K562 (cell line): ENCODE data around the gene KCNQ5. TPM values are rescaled to one million over a fixed set of nuclear protein-coding genes. Genes with fewer than 3 reads are reported as not detected.

Experiments used
- CEBPG ChIP-seq, 3 experiments: fragments of 200-800 bp in 1 of 3; sonication (Bioruptor generic) in 1 of 3; sonication (generic) in 1 of 3; formaldehyde crosslinking in 1 of 3; IDR thresholded peaks in 2 of 3; conservative IDR thresholded peaks in 1 of 3; 2 replicates each; pipeline versions ENCODE4 v1.6.1 to v1.8.0; 2016 to 2022; ENCODE audit warnings: missing compliant biosample characterization in 2 of 3, missing genetic modification characterization in 2 of 3, mild to moderate bottlenecking in 1 of 3, missing genetic modification reagents in 1 of 3
- FOXA1 ChIP-seq: fragments of 450-650 bp; IDR thresholded peaks from 2 replicates; pipeline ENCODE4 v1.6.1; 2016; ENCODE audit warnings: mild to moderate bottlenecking, borderline replicate concordance
- KAT7 ChIP-seq: sonication (generic); formaldehyde crosslinking; IDR thresholded peaks from 2 replicates; pipeline ENCODE4 v1.8.0; 2022; ENCODE audit warnings: missing genetic modification reagents, mild to moderate bottlenecking, borderline replicate concordance
- NBN ChIP-seq: fragments of 450-650 bp; IDR thresholded peaks from 2 replicates; pipeline ENCODE4 v1.6.1; 2016; ENCODE audit warnings: low read depth, mild to moderate bottlenecking
- NUFIP1 ChIP-seq: fragments of 450-650 bp; IDR thresholded peaks from 2 replicates; pipeline ENCODE4 v1.6.1; 2018; ENCODE audit not compliant: partially characterized antibody
- SMARCA4 ChIP-seq: fragments of 450-650 bp; IDR thresholded peaks from 2 replicates; pipeline ENCODE4 v1.6.1; 2016
- ZNF239 ChIP-seq: fragments of 250-450 bp; sonication (Bioruptor Pico); IDR thresholded peaks from 2 replicates; pipeline ENCODE4 v1.4.0; 2020; ENCODE audit warnings: mild to moderate bottlenecking
- polyA plus RNA-seq, 8 experiments: library from polyadenylated mRNA; depleted of rRNA in 4 of 8; stranded (reverse) in 5 of 8; unstranded in 3 of 8; fragments of >200 nt; fragmentation: Nextera tagmentation in 2 of 8; fragmentation: Illumina TruSeq in 1 of 8; extraction: Ambion mirVana in 2 of 8; extraction: Trizol in 1 of 8; gene quantifications; 2 replicates each; pipeline versions ENCODE4 v1.2.1 to v1.2.3, GENCODE V29; 2011 to 2014; ENCODE audit warnings: inconsistent platforms in 1 of 8, missing spikeins in 1 of 8
- total RNA-seq, 7 experiments: library from RNA; depleted of rRNA in 6 of 7; stranded (reverse); fragments of >200 nt in 6 of 7; fragmentation: Illumina TruSeq in 2 of 7; extraction: Trizol in 2 of 7; gene quantifications; 2 replicates each; pipeline versions ENCODE4 v1.2.1 to v1.2.3, GENCODE V29; 2011 to 2021; ENCODE audit warnings: low replicate concordance in 1 of 7
- TF ChIP-seq, protein P1 (sequence below): fragments of 250-450 bp; sonication (Bioruptor Pico); IDR thresholded peaks from 2 replicates; pipeline ENCODE4 v1.5.0; 2021; ENCODE audit warnings: mild to moderate bottlenecking, moderate library complexity
- TF ChIP-seq, protein P2 (sequence below): sonication (generic); formaldehyde crosslinking; IDR thresholded peaks from 2 replicates; pipeline ENCODE4 v1.8.0; 2022; ENCODE audit warnings: missing genetic modification reagents, mild to moderate bottlenecking, borderline replicate concordance

Gene KCNQ5
- total and polyA plus RNA-seq, 9 of the 15 experiments (the other 6 are each of a cell fraction or from before 2014, with no cell fraction given): 0.31 to 5.9 (median 2.6) TPM

DNA sequence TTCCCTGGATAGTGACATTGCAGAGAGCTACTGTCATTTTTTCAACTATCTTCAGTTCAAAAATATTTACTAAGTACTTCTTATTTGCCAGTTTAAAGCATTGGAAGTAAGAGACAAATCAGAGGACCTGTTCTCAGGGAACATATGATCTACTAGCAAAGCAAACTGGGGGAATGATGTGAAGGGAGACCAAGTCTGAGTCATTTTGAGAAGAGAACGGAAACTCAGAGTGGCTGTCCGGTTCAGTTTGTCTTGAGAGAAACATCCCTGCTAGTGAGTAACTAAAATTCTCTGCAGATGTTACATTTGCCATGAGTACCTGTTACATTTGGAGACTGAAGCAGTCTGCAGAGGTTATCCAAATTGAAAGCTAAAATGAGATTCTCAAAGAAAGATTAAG is 118.3 kb downstream of the KCNQ5 start (continued):
- TF ChIP-seq, protein P1, sequence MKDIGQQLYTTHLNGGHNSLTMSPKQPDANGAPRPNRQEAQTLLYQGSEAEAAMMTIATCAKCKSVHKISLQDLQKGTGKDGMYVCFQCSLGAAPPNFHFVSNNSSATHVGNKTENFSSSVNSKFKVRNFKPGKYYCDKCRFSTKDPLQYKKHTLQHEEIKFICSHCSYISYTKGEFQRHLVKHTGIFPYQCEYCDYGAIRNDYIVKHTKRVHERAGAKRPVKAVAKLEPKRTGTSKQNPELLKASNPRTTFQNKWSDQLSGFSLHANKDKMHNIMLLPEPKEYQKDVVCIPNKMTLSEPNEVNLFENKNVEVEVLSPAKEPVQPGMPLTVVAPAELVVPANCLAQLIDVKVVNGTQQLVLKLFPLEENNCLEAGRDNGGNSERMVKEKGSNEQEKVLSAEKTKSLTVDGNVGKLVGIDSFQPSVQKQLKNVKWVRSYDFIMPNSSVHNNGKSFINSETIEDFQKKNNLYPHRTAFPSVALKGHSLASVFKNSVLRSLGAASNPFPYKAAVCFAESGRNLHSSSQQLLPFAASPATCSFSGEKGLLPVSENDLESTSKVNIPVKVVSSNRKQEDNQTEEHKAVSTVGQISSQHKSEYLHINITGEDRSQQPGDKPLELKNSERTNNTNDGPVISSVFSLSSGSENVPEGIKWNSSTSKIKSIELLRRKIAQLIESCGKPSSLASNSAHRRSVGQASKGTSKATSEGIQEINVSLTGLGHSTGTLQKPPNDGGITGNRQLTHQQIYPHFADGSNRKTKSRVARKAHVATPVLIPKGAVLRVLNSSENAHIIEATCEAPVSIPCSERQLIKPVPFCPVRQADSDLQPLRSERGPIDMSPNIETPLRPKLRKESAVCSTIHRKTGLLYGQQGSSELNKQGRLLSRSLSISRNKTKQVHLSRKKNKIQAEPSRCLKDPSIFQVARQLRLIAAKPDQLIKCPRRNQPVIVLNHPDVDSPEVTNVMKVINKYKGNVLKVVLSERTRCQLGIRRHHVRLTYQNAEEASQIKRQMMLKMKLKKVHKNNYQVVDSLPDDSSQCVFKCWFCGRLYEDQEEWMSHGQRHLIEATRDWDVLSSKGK (CRISPR knock-in tag): no peak
- TF ChIP-seq NUFIP1: no peak
- TF ChIP-seq SMARCA4: no peak
- no peak for TF ChIP-seq CEBPG (CRISPR knock-in tag; IDR thresholded peaks at IDR 0.05)
- no peak for TF ChIP-seq CEBPG (tag; conservative IDR thresholded peaks at IDR 0.05 in 1 of 2, IDR thresholded peaks at IDR 0.05 in 1 of 2)
- TF ChIP-seq ZNF239 (CRISPR knock-in tag): no peak
- TF ChIP-seq NBN: no peak
- no peak for TF ChIP-seq KAT7
- no peak for TF ChIP-seq FOXA1
- TF ChIP-seq, protein P2, sequence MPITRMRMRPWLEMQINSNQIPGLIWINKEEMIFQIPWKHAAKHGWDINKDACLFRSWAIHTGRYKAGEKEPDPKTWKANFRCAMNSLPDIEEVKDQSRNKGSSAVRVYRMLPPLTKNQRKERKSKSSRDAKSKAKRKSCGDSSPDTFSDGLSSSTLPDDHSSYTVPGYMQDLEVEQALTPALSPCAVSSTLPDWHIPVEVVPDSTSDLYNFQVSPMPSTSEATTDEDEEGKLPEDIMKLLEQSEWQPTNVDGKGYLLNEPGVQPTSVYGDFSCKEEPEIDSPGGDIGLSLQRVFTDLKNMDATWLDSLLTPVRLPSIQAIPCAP (CRISPR knock-in tag): no peak
- TF ChIP-seq, all 486 proteins: peak for 0
